Measurements from ENCODE around the gene USP40. TPM values are rescaled to one million over a fixed set of nuclear protein-coding genes. Genes with fewer than 3 reads are reported as not detected.

The USP40 gene
- total RNA-seq, 1 experiment from 2014 or later = 34.9 TPM

- POLR2A ChIA-PET = no interaction called here
- RAD21 ChIA-PET (ENCODE audit: low non-redundant PET in 1 of 2, low total read pairs in 2 of 2, uncharacterized antibody in 2 of 2, unreplicated experiment in 2 of 2) = no interaction called here
Observed at GRCh38 chr2:233603520-233603919, 36.9 kb upstream of the USP40 start.

GRCh38 chr2:233602076-233602475, 35.5 kb upstream of the USP40 start:
- no peaks in the 10 kb centered on the region for H3K79me2 ChIP-seq (ENCODE audit: insufficient read depth, low read length)
- ATAC-seq = no peak
- H3K27me3 ChIP-seq (ENCODE audit: insufficient read depth, low read length) = no peaks in the 10 kb centered on the region
- H2AFZ ChIP-seq (ENCODE audit: low read depth, low read length, poor library complexity, severe bottlenecking) = no peak overlapping the region
- ChIA-PET CTCF (no interaction called here), RAD21 (ENCODE audit: low non-redundant PET in 1 of 2, low total read pairs in 2 of 2, uncharacterized antibody in 2 of 2, unreplicated experiment in 2 of 2) (no interaction called here), POLR2A (no interaction called here)
- no peak overlapping the region for H3K9ac ChIP-seq (ENCODE audit: low read length)
- H3K36me3 ChIP-seq (ENCODE audit: control insufficient read depth in 1 of 2, insufficient read depth in 2 of 2, low read length in 2 of 2) = no peaks in the 10 kb centered on the region
- H3K9me2 ChIP-seq (ENCODE audit: insufficient read depth) = 0 out of 2 replicates have a peak, but pooled peaks cover 2% of the 10 kb centered on the region
- no peak for DNase-seq (ENCODE audit: low read depth, low spot score)
- H3K9me3 ChIP-seq (ENCODE audit: control insufficient read depth in 1 of 2, insufficient read depth in 1 of 2, low read depth in 1 of 2, low read length in 2 of 2) = no peaks in the 10 kb centered on the region
- no peak overlapping the region for H3K4me2 ChIP-seq (ENCODE audit: low read length)
- no peaks in the 10 kb centered on the region for H3K4me1 ChIP-seq (ENCODE audit: control insufficient read depth in 1 of 2, insufficient read depth in 2 of 2, low read length in 2 of 2)
- H3K4me3 ChIP-seq (replicated peaks in 1 of 2; ENCODE audit: low read depth in 1 of 2, low read length in 2 of 2) = no peak overlapping the region
- H4K20me1 ChIP-seq (ENCODE audit: insufficient read depth) = no peaks in the 10 kb centered on the region
- BruUV-seq (replicated peaks) = no TSS peak
- H3K27ac ChIP-seq (ENCODE audit: low read depth, low read length) = no peak overlapping the region
- intact Hi-C loops (cut with micrococcal nuclease) = no loop called here
- TF ChIP-seq CBX3 (IDR thresholded peaks at IDR 0.05; ENCODE audit: low read depth) (no peak), EGR1 (IDR thresholded peaks at IDR 0.05; ENCODE audit: low read depth) (no peak), EZH2 (IDR thresholded peaks at IDR 0.05) (no peak), ZBTB33 (IDR thresholded peaks at IDR 0.05; ENCODE audit: extremely low read depth, insufficient replicate concordance, low read length) (no peak), YY1 (IDR thresholded peaks at IDR 0.05; ENCODE audit: extremely low read depth, insufficient replicate concordance, low read depth, low read length) (no peak), POLR2A (IDR thresholded peaks at IDR 0.05; ENCODE audit: borderline replicate concordance, extremely low read depth, insufficient read depth, insufficient read length) (no peak), ATF3 (IDR thresholded peaks at IDR 0.05) (no peak), RAD21 (IDR thresholded peaks at IDR 0.05; ENCODE audit: low read depth) (no peak), SIN3A (IDR thresholded peaks at IDR 0.05; ENCODE audit: low read depth) (no peak), EZH2phosphoT487 (IDR thresholded peaks at IDR 0.05; ENCODE audit: borderline replicate concordance) (no peak), SRF (IDR thresholded peaks at IDR 0.05; ENCODE audit: low read depth) (no peak), TCF7L2 (IDR thresholded peaks at IDR 0.05; ENCODE audit: borderline replicate concordance, extremely low read depth, insufficient read depth, insufficient read length) (no peak), JUND (IDR thresholded peaks at IDR 0.05) (no peak), REST (IDR thresholded peaks at IDR 0.05; ENCODE audit: low read depth) (no peak), POLR2AphosphoS5 (IDR thresholded peaks at IDR 0.05; ENCODE audit: low read depth, low read length) (no peak)

More at GRCh38 chr2:233603520-233603919, 36.9 kb upstream of the USP40 start:
- CTCF ChIA-PET = no interaction called here
- TF ChIP-seq TCF7L2 (IDR thresholded peaks at IDR 0.05; ENCODE audit: borderline replicate concordance, extremely low read depth, insufficient read depth, insufficient read length) = no peak
- no peak for TF ChIP-seq CEBPB (IDR thresholded peaks at IDR 0.05; ENCODE audit: low read depth)
- Histone ChIP-seq H3K4me1 (ENCODE audit: control insufficient read depth in 1 of 2, insufficient read depth in 2 of 2, low read length in 2 of 2) (no peaks in the 10 kb centered on the region), H3K27me3 (ENCODE audit: insufficient read depth, low read length) (no peaks in the 10 kb centered on the region), H3K79me2 (ENCODE audit: insufficient read depth, low read length) (no peaks in the 10 kb centered on the region), H3K4me2 (ENCODE audit: low read length) (no peak overlapping the region), H3K9me2 (ENCODE audit: insufficient read depth) (0 out of 2 replicates have a peak, but pooled peaks cover 2% of the 10 kb centered on the region), H2AFZ (ENCODE audit: low read depth, low read length, poor library complexity, severe bottlenecking) (no peak overlapping the region), H3K9me3 (ENCODE audit: control insufficient read depth in 1 of 2, insufficient read depth in 1 of 2, low read depth in 1 of 2, low read length in 2 of 2) (no peaks in the 10 kb centered on the region), H3K36me3 (ENCODE audit: control insufficient read depth in 1 of 2, insufficient read depth in 2 of 2, low read length in 2 of 2) (no peaks in the 10 kb centered on the region), H3K4me3 (replicated peaks in 1 of 2; ENCODE audit: low read depth in 1 of 2, low read length in 2 of 2) (no peak overlapping the region), H3K27ac (ENCODE audit: low read depth, low read length) (no peak overlapping the region), H3K9ac (ENCODE audit: low read length) (no peak overlapping the region), H4K20me1 (ENCODE audit: insufficient read depth) (no peaks in the 10 kb centered on the region)
- ATAC-seq (no peak), DNase-seq (ENCODE audit: low read depth, low spot score) (no peak)
- no TSS peak for BruUV-seq (replicated peaks)
- intact Hi-C loops (cut with micrococcal nuclease) = no loop called here

All from HCT116 (cell line).